Inflammatory macrophage treated with lipopolysaccharide for 4 hours (primary cell): ENCODE data around the gene HLA-DOB.

ENCODE experiments used
- DNase-seq: peaks from one replicate; pipeline ENCODE4 v3.0.0-alpha.2; 2020

HLA-DOB gene

DNA sequence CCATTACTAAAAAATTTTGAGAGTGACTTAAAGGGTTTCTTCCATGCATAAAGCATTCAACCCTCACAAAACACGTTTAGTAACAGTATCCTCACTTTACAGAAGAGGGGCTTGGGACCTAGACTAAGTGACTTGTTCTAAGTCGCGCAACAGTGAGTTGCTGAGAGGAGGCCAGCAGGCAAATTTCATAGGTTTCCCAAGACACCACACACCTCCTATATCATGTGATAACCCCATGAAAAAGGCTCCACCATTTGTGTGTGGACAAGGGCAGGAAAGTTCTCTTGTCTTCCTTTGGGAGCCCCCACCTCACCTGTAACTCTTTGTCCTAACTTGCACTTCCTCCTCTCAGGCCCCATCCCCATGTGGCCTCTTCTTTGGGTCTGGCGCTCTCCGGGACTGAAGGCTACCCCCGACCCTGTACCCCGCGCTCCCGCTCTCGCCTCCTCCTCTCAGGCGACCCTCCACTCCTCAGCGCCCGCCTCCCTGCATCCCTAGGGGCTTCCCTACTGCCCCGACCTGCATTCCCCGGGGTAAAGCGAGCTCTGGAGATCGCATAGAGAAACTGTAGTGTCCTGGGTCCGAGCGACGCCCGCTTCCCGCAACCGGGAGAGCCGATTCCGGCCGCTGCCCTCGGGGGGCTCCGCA is 26.7 kb upstream of the HLA-DOB start:
- peak; percentile 39 for DNase-seq

DNA sequence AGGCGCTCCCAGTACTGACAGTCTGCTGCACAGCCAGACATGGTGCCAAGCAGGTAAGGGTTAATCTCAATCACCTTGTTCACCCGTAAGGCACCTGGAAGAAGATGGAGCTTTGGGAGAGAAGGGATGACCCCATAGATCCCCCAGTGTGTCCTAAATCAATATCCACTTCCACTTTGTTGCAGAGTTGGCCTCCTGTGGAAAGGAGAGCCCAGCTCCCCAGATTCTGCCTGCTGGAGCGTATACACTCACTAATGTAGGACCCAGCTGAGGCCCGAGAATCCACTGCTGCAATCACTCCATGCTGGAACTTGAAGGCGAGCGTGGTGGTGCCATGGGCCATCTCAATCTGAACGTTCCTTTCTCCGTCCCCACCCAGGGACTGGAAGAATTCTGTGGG is 25.9 kb upstream of the HLA-DOB start:
- no peak for DNase-seq

DNA sequence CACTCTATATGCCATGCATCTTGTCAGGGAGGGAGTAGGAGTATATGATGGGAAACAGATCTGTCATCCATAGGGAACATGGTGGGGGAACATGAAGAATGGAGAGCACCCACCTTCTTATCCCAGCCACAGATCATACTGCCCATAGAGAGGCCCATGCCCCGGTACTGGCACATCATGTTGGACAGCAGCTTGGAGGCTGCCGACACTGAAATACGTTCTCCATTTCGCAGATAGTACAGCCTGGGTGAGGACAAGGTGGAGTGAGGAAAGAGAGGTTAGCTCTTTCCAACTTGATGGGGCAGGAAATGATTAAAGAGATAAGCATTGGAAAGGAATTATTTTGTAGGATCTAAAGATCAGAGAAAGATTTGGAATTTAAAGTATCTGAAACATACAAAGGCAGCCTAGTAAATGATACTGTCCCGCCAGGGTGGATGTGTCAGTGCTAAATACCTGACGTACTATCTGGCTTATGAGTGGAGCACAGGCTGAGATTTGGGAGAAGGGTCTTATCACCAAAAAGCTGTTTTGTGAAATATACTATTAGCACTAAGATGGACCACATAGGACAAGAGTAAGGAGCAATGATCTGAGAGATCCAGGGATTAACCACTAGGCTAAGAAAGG is 25.3 kb upstream of the HLA-DOB start:
- no peak for DNase-seq

- no peak for DNase-seq
Measured at GRCh38 chr6:32840604-32841246, 23.9 kb upstream of the HLA-DOB start.

DNA sequence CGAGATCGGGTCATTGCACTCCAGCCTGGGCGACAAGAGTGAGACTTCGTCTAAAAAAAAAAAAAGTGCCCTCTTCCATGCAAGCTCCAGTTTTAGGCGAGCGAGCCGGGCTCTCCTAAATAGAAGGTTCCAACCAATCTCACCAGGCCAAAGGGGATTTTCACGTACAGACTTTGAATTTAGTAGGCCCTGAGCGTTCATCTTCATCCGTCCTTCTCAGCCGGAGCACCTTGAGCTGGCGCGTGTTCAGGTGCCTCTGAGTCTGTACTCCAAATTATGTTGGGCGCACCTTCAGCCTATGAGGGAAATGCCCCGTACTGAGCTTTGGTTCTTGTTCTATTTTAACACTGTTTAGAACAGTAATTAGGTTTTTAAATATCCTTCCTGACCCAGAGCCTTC is 22.6 kb upstream of the HLA-DOB start:
- DNase-seq, result no peak

DNA sequence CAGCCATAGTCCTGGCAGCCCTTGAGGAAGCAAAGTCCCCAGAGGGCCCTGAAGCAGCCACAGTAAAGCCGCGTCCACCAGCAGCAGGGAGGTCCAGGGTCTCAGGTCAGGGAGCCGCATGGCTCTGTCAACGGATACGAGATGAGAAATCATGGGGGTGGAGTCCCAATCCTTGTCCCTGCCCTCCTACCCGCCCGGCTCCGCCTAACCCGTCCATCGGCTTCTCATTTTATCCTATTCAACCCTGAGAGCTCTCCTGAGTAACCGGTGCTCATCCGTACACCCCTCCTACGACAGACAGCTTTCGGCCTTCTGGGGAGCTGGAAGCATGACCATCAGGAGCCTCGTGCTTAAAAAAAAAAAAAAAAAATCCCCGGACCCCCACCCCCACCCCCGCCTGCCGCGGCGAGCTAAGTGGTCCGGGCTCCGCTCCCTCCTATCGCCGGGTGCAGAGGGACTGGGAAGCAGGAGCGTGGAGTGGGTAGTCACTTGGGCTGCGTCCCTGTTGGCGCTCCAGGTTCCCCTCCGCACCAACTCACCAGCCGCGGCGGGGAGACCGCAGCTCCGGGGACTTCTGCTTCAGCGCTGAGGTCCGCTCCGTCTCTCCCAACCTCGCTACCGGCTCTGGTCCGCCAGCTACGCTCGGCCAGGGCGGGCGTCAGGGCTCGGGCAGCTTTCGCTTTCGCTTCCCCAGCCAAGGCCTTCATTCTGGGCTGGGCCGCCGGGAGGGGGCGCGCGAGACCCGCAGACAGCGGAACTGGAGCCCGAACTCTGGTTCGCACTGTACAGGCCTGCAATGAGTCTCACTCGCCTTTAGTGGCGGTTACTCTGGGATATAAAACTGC is 21.5 kb upstream of the HLA-DOB start, which contains the start of gene TAP2:
TSS of gene TAP2 (minus strand) at position 626 of the 845 bp plus-strand sequence. CDS start at position 120, 506 bp downstream.
- DNase-seq, result peak; percentile 96

DNA sequence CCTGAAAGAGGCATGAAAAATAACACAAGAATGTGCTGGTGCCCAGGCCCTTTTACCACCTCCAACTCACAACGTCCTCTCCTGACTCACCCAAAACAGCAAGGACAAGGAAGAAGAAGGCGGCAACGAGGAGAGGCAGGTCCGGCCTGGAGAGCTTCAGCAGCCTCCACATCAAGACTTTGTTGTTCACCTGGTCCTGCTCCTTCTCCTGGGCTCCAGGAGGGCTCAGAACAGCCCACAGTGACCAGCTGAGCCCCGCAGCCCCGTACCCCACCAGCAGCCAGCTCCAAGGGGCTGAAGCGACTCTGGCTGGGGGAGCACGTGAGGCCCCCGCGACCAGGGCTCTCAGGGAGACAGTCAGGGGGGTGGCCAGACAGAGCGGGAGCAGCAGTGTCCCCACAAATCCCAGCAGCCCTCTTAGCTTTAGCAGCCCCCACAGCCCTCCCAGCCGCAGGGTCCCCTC is 20.9 kb upstream of the HLA-DOB start:
- DNase-seq, result peak; percentile 15

- no peak for DNase-seq
Measured at GRCh38 chr6:32836873-32837272, 20.1 kb upstream of the HLA-DOB start.

- no peak for DNase-seq
Measured at GRCh38 chr6:32835167-32835893, 18.5 kb upstream of the HLA-DOB start.

- peak; percentile 85 for DNase-seq
Measured at GRCh38 chr6:32833664-32834063, 16.9 kb upstream of the HLA-DOB start.

- no peak for DNase-seq
Measured at GRCh38 chr6:32832535-32832934, 15.7 kb upstream of the HLA-DOB start.

DNA sequence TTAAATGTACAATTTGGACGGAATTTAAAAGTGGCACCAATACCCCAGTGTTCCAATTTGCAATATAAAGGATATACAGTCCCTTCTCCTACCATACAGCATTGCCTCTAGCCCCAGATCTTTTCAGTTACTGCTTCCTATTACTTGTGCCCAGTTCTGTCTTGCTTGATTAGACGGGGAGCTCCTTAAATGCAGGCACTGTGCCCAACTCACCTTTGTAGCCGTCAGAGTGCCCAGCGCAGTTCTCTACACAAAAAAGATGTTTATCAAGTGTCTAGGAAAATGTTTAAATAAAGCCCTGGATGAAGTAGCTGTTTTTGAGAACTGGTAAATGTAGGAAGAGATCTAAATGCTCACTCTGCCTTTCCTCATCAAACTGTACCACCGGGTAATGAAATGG is 14.1 kb upstream of the HLA-DOB start:
- no peak for DNase-seq

- no peak for DNase-seq
Measured at GRCh38 chr6:32830017-32830416, 13.2 kb upstream of the HLA-DOB start.

DNA sequence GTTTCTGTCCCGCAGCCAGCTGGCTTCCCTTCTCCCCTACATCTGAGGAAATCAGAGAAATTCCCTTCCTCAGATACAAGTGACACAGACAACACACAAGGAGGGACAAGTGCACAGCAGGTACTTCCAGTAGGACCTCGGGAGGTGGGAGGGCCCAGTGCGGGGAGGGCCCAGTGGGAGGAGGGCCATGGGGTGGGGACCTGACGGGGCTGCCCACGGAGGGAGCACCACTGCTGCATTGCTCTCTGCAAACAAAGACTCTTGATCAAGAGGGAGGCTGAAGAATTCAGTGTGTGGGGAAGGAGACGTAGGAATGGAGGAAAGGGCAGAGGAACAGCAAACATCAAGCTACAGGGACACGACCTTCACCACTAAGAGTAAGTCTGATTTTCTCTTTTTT is 12.7 kb upstream of the HLA-DOB start:
- no peak for DNase-seq

DNA sequence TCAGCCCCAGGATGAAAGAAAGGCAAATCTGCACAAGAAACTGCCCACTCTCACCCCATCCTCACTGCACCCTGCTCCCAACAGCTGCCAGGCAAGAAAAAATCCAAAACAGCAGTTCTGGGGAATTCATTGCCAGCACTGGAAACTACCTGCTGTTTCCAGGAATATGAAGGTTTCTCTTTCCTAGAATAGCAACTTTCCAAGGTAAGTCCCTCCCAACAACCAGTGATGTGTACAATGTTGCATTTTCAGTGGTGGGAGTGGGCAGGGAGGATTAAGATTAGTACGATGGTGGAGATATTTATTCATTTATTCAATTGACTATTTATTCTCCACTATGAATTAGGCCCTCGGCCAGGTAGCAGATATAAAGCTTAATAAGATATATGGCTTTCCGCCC is 10.2 kb upstream of the HLA-DOB start:
- no peak for DNase-seq

DNA sequence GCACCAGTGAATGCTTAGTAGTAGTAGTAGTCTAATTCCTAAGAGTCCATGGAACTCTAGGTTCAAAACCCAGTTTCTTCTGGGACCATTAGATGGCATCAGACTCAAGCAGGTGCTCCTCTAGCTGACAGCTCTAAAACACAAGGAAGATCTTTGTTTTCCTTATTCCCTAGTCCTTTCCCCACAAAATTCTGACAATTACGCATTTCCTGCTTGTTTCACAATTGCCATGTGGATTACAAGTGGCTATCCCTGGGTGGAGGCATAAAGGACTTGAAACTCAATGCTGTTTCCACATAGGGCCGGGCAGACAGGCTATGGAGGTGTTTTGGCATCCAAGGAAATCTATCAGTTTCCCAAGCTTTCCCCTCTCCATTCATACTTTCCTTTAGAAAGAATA is 9.2 kb upstream of the HLA-DOB start:
- peak; percentile 23 for DNase-seq

DNA sequence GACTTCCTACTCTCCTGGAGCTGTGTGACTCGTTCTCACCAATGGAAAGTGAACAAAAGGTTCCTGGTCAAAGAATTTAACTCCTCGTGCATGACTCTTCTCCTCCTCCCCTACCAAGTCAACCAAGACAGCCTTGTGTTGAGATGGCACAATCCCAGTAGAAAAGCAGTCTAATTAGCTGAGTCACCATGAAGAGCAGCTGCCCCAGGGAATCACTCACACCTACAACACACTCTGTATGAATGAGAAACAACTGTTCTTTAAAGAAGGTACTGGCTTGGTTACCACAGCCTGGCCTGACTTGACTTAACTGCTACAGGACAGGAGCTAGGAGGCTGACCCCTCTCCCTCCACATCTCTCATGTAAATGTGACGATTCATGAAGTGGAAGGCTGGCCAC is 2.9 kb upstream of the HLA-DOB start:
- no peak for DNase-seq

- no peak for DNase-seq
Measured at GRCh38 chr6:32818867-32819266, 2.1 kb upstream of the HLA-DOB start.

DNA sequence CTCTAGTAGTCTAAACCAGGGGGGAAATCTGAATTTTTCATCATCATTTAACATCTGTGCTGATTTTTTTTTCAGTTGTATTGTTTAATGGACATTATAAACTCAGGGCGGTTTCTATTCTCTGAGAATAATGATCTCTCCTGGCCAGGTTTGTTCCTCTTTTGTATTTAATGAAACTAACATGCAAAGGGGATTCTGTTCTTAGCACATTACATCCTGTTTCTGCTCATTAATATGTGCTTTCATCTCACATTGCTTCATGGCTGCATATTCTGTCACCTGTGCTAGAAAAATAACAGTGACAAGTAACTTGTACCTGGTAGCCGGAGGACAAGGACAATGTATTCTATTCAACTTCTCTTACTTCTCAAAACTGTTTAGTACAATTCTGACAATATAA is 806 bp downstream of the HLA-DOB start:
- DNase-seq, result no peak

- DNase-seq, result peak; percentile 54
Measured at GRCh38 chr6:32815115-32815514, 1.7 kb downstream of the HLA-DOB start.

- no peak for DNase-seq
Measured at GRCh38 chr6:32814145-32814544, 2.7 kb downstream of the HLA-DOB start.

DNA sequence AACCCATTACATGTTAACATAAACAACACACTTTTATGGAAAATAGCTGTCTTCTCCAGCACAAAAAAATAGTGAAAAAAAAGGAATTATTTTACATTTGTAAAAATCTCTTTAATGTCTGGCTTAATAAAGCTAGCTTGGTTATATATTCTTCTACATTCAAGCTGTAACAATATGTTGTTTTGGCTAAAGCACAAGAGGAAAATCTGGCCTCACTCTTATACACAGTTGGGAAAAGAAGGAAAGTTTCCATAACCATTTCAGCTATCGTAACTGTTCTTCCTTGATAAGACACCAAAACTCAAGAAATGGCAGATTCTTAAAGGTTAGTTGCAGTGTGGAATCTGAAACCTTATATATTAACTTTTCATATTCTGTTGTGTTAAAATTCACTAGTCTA is 7.6 kb downstream of the HLA-DOB start:
- DNase-seq, result no peak
